Measurements from ENCODE around the gene OSBPL6.

GRCh38 chr2:178386986-178387597 lies 192.8 kb downstream of the OSBPL6 start:
- TF ChIP-seq CTCF (IDR thresholded peaks at IDR 0.05 in 4 of 5, conservative IDR thresholded peaks at IDR 0.05 in 1 of 5) = no peak
- no peak for TF ChIP-seq POLR2A (IDR thresholded peaks at IDR 0.05)

Data from gastrocnemius medialis (tissue), 4 donors.